ENCODE measurements around the gene ATG9B. TPM values are rescaled to one million over a fixed set of nuclear protein-coding genes. Genes with fewer than 3 reads are reported as not detected.
A peak's percentile ranks its signal among the peaks of the same experiment; 100 is the strongest.

The ATG9B gene
- total RNA-seq, 1 donor from 2014 or later: 0.85 TPM

DNA sequence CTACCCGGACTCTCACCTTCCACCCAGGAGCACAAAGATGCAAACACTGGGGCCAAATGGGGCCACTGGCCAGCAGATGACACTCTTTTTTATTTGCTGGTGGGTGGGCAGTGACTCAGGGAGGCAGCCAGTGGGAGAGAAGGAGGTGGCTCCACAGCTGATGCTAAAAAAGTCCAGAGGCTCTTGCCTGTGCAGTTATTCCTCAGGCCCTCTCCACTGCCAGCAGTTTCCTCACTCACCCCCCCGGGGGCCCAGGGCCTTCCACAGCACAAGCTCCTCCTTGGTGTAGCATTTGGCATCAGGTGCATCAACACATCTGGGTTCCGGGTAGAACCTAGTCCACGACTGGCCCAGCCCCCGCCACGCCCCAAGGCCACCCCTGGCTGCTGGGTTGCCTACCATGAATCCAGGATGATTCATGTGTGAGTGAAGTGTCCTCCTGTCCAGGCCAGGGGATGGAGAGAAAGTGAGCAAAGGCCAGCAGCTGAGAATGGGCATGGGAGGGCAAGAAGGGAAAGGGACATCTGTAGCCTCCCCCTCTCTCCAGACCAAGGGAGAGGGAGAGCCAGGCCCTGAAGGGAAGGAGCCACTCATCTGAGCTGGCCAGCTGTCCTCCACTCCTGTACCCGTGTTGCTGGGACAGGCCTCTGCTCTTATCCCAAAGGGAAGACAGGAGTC, 44.4 kb downstream of the ATG9B start:
- Mint-ChIP-seq H3K27ac (ENCODE audit: unreplicated experiment) (no peak overlapping the region), H3K27me3 (ENCODE audit: unreplicated experiment) (peaks cover 25% of the 10 kb centered on the region), H3K4me3 (ENCODE audit: unreplicated experiment) (no peak overlapping the region), H3K36me3 (ENCODE audit: low read depth, unreplicated experiment) (no peaks in the 10 kb centered on the region), H3K9me3 (ENCODE audit: unreplicated experiment) (no peaks in the 10 kb centered on the region), H3K4me1 (ENCODE audit: unreplicated experiment) (peaks cover 10% of the 10 kb centered on the region)
- DNase-seq (ENCODE audit: low spot score): no peak
- TF ChIP-seq, protein P1, sequence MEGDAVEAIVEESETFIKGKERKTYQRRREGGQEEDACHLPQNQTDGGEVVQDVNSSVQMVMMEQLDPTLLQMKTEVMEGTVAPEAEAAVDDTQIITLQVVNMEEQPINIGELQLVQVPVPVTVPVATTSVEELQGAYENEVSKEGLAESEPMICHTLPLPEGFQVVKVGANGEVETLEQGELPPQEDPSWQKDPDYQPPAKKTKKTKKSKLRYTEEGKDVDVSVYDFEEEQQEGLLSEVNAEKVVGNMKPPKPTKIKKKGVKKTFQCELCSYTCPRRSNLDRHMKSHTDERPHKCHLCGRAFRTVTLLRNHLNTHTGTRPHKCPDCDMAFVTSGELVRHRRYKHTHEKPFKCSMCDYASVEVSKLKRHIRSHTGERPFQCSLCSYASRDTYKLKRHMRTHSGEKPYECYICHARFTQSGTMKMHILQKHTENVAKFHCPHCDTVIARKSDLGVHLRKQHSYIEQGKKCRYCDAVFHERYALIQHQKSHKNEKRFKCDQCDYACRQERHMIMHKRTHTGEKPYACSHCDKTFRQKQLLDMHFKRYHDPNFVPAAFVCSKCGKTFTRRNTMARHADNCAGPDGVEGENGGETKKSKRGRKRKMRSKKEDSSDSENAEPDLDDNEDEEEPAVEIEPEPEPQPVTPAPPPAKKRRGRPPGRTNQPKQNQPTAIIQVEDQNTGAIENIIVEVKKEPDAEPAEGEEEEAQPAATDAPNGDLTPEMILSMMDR (IDR thresholded peaks at IDR 0.05; ENCODE audit: unreplicated experiment): no peak

DNA sequence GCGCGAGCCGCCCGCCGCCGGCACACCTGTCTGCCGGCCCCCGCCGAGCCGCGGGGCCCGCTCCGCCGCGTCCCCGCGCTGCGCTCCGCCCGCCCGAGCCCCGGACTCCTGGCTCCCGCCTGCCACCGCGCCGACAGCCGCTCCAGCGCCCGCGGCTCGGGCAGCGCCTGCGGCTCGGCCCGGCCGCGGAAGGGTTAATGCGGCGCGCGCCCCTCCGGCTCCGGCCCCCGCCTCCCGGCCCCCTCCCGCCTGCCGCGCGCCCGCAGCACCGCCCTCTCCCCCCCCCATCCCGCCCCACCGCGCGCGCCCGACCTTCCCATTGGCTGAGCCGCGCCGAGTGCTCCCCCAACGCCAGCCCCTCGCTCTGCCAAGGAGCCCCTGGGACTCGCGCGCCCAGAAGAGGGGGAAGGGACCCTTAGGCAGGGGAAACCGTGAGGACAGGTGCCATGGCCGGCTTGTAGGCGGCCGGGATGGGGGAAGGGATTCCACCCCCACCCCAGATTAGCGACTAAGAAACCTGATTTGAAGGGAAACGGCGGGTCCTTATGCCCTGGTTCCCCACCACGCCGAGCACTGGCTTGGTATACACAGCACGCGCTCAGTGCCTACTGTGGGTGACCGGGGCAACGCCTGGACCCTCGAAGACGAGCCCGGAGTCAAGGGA, 46.0 kb downstream of the ATG9B start, which contains the start of gene KCNH2:
Gene KCNH2, minus strand, starts transcription at position 196 of the 664 bp plus-strand sequence. CDS start 408 bp downstream, outside the sequence.
- peaks cover 30% of the 10 kb centered on the region for H3K27me3 Mint-ChIP-seq (ENCODE audit: unreplicated experiment)
- peak within 1 kb of the TSS; percentile 93 for H3K4me3 Mint-ChIP-seq (ENCODE audit: unreplicated experiment)
- TF ChIP-seq, protein P1 (IDR thresholded peaks at IDR 0.05; ENCODE audit: unreplicated experiment): no peak
- H3K4me1 Mint-ChIP-seq (ENCODE audit: unreplicated experiment): peaks cover 11% of the 10 kb centered on the region
- H3K36me3 Mint-ChIP-seq (ENCODE audit: low read depth, unreplicated experiment): peaks cover under 1% of the 10 kb centered on the region
- no peak within 1 kb of the TSS for H3K27ac Mint-ChIP-seq (ENCODE audit: unreplicated experiment)
- H3K9me3 Mint-ChIP-seq (ENCODE audit: unreplicated experiment): no peaks in the 10 kb centered on the region
- DNase-seq (ENCODE audit: low spot score): no peak

DNA sequence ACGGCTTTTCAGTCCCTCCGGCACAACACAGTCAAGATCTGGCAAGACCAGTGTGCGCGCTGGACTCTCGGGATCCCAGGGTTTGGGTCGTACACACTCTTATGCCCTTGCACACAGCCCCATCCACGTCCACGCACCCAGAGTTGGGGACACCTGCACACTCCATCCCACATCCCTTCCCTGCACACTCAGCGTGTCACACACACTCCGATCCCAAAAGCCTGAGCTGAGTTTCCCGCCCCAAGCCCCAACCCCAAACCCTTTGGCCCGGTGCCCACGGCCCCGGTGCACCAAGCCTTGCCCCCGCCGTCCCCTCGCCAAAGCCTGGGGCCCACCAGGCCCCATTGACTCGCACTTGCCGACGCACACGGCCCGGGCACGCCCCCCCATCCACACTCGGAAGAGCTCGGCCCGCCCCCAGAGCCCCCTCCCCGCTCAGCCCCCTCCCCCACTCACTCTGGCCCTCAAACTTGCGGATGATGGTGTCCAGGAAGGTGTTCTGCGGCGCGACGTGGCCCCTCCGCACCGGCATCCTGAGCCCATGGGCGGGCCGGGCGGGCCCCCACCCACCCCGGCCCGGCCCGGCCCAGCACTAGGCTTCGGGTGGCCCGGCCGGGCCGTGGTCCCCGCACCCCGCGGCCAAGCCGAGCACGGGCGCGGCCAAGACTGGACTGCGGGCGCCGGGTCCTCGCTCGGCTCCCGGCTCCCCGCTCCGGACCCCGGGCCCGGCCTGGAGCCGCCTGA, 46.7 kb downstream of the ATG9B start:
- no peak for DNase-seq (ENCODE audit: low spot score)
- TF ChIP-seq, protein P1 (IDR thresholded peaks at IDR 0.05; ENCODE audit: unreplicated experiment): no peak
- Mint-ChIP-seq H3K27me3 (ENCODE audit: unreplicated experiment) (peaks cover 35% of the 10 kb centered on the region), H3K4me1 (ENCODE audit: unreplicated experiment) (peaks cover 13% of the 10 kb centered on the region), H3K27ac (ENCODE audit: unreplicated experiment) (no peak overlapping the region), H3K4me3 (ENCODE audit: unreplicated experiment) (peak overlapping the region; percentile 88), H3K36me3 (ENCODE audit: low read depth, unreplicated experiment) (peaks cover 8% of the 10 kb centered on the region), H3K9me3 (ENCODE audit: unreplicated experiment) (no peaks in the 10 kb centered on the region)

DNA sequence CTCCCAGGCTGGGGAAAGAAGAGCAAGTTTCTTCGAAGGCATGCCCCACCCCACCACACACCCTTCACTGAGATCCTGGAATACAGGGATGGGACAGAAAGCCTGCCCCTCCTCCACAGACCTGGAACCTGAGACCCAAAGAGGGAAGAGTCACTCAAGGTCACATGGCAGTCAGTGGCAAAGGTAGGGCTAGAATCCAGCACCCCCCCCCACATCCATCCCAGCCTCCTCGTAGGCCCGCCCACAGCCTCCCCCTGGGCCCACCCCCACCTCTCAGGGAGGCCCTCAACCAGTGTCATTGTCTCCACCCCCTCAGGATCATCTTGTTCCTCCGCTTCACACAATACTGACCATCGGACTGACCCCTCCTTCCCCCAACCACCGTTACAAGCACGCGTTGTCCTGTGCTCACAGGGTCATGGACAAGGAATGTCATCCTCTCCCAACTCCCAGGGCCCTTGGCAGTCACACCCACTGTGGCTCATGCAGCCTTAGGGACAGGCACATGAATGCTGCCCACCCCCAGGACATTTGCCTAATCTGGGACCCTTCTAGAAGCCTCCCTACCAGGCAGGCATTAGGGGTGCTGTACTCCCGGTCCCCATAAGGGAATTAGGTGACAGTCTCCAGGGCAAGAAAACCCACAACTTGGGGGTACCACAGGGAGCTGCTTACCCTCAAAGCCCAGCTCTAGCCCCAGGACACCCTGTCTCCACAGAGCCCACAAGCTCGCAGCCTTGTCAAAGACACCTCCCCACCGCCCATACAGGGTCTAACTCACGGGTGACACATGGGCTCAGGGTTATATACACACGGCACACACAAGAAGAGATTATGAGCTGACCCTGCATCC, 47.5 kb downstream of the ATG9B start:
- H3K4me1 Mint-ChIP-seq (ENCODE audit: unreplicated experiment): peaks cover 13% of the 10 kb centered on the region
- peak overlapping the region; percentile 88 for H3K4me3 Mint-ChIP-seq (ENCODE audit: unreplicated experiment)
- TF ChIP-seq, protein P1 (IDR thresholded peaks at IDR 0.05; ENCODE audit: unreplicated experiment): no peak
- peaks cover 8% of the 10 kb centered on the region for H3K36me3 Mint-ChIP-seq (ENCODE audit: low read depth, unreplicated experiment)
- DNase-seq (ENCODE audit: low spot score): no peak
- no peaks in the 10 kb centered on the region for H3K9me3 Mint-ChIP-seq (ENCODE audit: unreplicated experiment)
- H3K27ac Mint-ChIP-seq (ENCODE audit: unreplicated experiment): no peak overlapping the region
- peaks cover 37% of the 10 kb centered on the region for H3K27me3 Mint-ChIP-seq (ENCODE audit: unreplicated experiment)

All from endothelial cell (in vitro differentiated cells).